ENCODE measurements around the gene ZBTB18.

- no peak for TF ChIP-seq CTCF (IDR thresholded peaks at IDR 0.05; ENCODE audit: poor library complexity)
- TF ChIP-seq EZH2 (IDR thresholded peaks at IDR 0.05; ENCODE audit: borderline replicate concordance) = no peak
- no peak for TF ChIP-seq EZH2phosphoT487 (IDR thresholded peaks at IDR 0.05; ENCODE audit: low read depth, severe bottlenecking, unreplicated experiment)
Measured at GRCh38 chr1:244069326-244069898, 18.3 kb downstream of the ZBTB18 start.

All from hepatocyte (in vitro differentiated cells).